H1 (cell line): Measurements from ENCODE around the gene RCAN3. TPM values are rescaled to one million over a fixed set of nuclear protein-coding genes. Genes with fewer than 3 reads are reported as not detected.

Source experiments
- CTCF ChIA-PET: fragments of 300-600 bp; sonication (Branson Sonifier 250); formaldehyde crosslinking; loops from one replicate; lab custom pipeline; 2021; ENCODE audit not compliant: partially characterized antibody; lab: Charles Lee
- POLR2A ChIA-PET: fragments of 300-600 bp; sonication (Branson Sonifier 250); formaldehyde crosslinking; loops from one replicate; lab custom pipeline; 2021; ENCODE audit warnings: inconsistent platforms; ENCODE audit not compliant: partially characterized antibody; lab: Charles Lee
- DNase-seq, 2 experiments: peaks; one replicate each; pipeline versions ENCODE4 v3.0.0 to v3.0.0-alpha.2; 2010 to 2022; ENCODE audit warnings: low spot score in 2 of 2, low read depth in 1 of 2, mixed read lengths in 1 of 2
- FAIRE-seq: peaks from 2 replicates; lab custom pipeline; 2011; peaks lifted over from hg19 to GRCh38; lab: Jason Lieb, UNC
- H2AFZ ChIP-seq: 2 replicates; pipeline ENCODE4 v1.8.1; 2012; ENCODE audit warnings: low read length, inconsistent platforms
- H2AK5ac ChIP-seq: 2 replicates; pipeline ENCODE4 v1.6.1; 2013; ENCODE audit warnings: low read depth, low read length
- H2BK120ac ChIP-seq: replicated peaks from 2 replicates; pipeline ENCODE3; 2013; ENCODE audit warnings: low read depth, low read length, inconsistent platforms
- H2BK12ac ChIP-seq: 2 replicates; pipeline ENCODE4 v1.6.1; 2013; ENCODE audit warnings: low read depth, low read length
- H2BK15ac ChIP-seq: 2 replicates; pipeline ENCODE4 v1.6.1; 2013; ENCODE audit warnings: low read length
- H2BK20ac ChIP-seq: 2 replicates; pipeline ENCODE4 v1.6.1; 2013; ENCODE audit warnings: low read length
- H2BK5ac ChIP-seq: 2 replicates; pipeline ENCODE4 v1.6.1; 2013; ENCODE audit warnings: low read depth, low read length
- H3K14ac ChIP-seq: 2 replicates; pipeline ENCODE4 v1.6.1; 2013; ENCODE audit warnings: inconsistent platforms; ENCODE audit not compliant: insufficient read length
- H3K18ac ChIP-seq: 2 replicates; pipeline ENCODE4 v1.6.1; 2013; ENCODE audit warnings: low read length; ENCODE audit errors: extremely low read depth
- H3K23ac ChIP-seq: 2 replicates; pipeline ENCODE4 v1.6.1; 2013; ENCODE audit warnings: inconsistent platforms; ENCODE audit not compliant: insufficient read length
- H3K23me2 ChIP-seq: 2 replicates; pipeline ENCODE4 v1.6.1; 2013; ENCODE audit warnings: low read depth, low read length
- H3K27ac ChIP-seq: 2 replicates; pipeline ENCODE4 v1.6.1; 2011; ENCODE audit warnings: low read depth, low read length, inconsistent platforms
- H3K27me3 ChIP-seq, 4 experiments: replicated peaks in 1 of 4; 1 replicate in 1 of 4; 2 replicates in 3 of 4; pipeline versions ENCODE4 v1.6.1 to v1.8.1; 2011 to 2013; ENCODE audit warnings: low read length in 3 of 4, mild to moderate bottlenecking in 3 of 4, inconsistent platforms in 2 of 4, mixed read lengths in 2 of 4, moderate library complexity in 1 of 4; ENCODE audit not compliant: control insufficient read depth in 3 of 4, insufficient read depth in 3 of 4; ENCODE audit errors: extremely low read depth in 1 of 4
- H3K36me3 ChIP-seq, 4 experiments: 2 replicates each; pipeline versions ENCODE4 v1.6.1 to v1.8.1; 2011 to 2013; ENCODE audit warnings: mild to moderate bottlenecking in 4 of 4, low read length in 3 of 4, moderate library complexity in 2 of 4, control low read depth in 1 of 4, inconsistent platforms in 1 of 4; ENCODE audit not compliant: insufficient read depth in 4 of 4, control insufficient read depth in 2 of 4
- H3K4ac ChIP-seq: replicated peaks from 2 replicates; pipeline ENCODE3; 2013; ENCODE audit warnings: low read length, low read depth, mixed read lengths, inconsistent platforms; ENCODE audit not compliant: insufficient read length
- H3K4me1 ChIP-seq, 4 experiments: replicated peaks in 1 of 4; 1 replicate in 1 of 4; 2 replicates in 3 of 4; pipeline versions ENCODE4 v1.6.1 to v1.8.1; 2011 to 2013; ENCODE audit warnings: low read length in 3 of 4, inconsistent platforms in 2 of 4, mixed read lengths in 1 of 4; ENCODE audit not compliant: insufficient read depth in 4 of 4, control insufficient read depth in 3 of 4
- H3K4me2 ChIP-seq, 2 experiments: 2 replicates each; pipeline versions ENCODE4 v1.6.1 to v1.8.1; 2011 to 2013; ENCODE audit warnings: low read depth in 2 of 2, low read length in 2 of 2, control low read depth in 1 of 2, inconsistent platforms in 1 of 2, mild to moderate bottlenecking in 1 of 2; ENCODE audit not compliant: insufficient read depth in 1 of 2
- H3K4me3 ChIP-seq, 4 experiments: fragments of 200-600, 300-600 bp in 1 of 4; sonication (generic), shearing (Covaris generic), sonication (Bioruptor Twin) in 1 of 4; 2 replicates each; pipeline versions ENCODE4 v1.5.1 to v1.8.1; 2011 to 2016; ENCODE audit warnings: low read length in 4 of 4, low read depth in 3 of 4, control low read depth in 2 of 4, inconsistent platforms in 2 of 4, mild to moderate bottlenecking in 2 of 4, mixed read lengths in 1 of 4, moderate library complexity in 1 of 4; ENCODE audit not compliant: insufficient read depth in 2 of 4; ENCODE audit errors: extremely low read depth in 1 of 4
- H3K56ac ChIP-seq: replicated peaks from 2 replicates; pipeline ENCODE3; 2013; ENCODE audit warnings: low read depth, mild to moderate bottlenecking, mixed read lengths, low read length, inconsistent platforms; ENCODE audit not compliant: insufficient read length
- H3K79me1 ChIP-seq: 2 replicates; pipeline ENCODE4 v1.6.1; 2013; ENCODE audit warnings: low read depth, low read length, control low read depth
- H3K79me2 ChIP-seq, 2 experiments: 2 replicates each; pipeline versions ENCODE4 v1.6.1 to v1.8.1; 2012 to 2013; ENCODE audit warnings: low read length in 2 of 2, mild to moderate bottlenecking in 2 of 2, inconsistent platforms in 1 of 2; ENCODE audit not compliant: insufficient read depth in 2 of 2, control insufficient read depth in 1 of 2
- H3K9ac ChIP-seq, 4 experiments: replicated peaks in 1 of 4; 1 replicate in 1 of 4; 2 replicates in 3 of 4; pipeline versions ENCODE4 v1.6.1 to v1.8.1; 2011 to 2013; ENCODE audit warnings: low read depth in 3 of 4, low read length in 3 of 4, control low read depth in 2 of 4, mild to moderate bottlenecking in 2 of 4, moderate library complexity in 2 of 4, inconsistent platforms in 1 of 4; ENCODE audit errors: extremely low read depth in 1 of 4
- H3K9me3 ChIP-seq, 2 experiments: 2 replicates each; pipeline versions ENCODE4 v1.6.1 to v1.8.1; 2012 to 2013; ENCODE audit warnings: mild to moderate bottlenecking in 2 of 2, moderate library complexity in 2 of 2, control low read depth in 1 of 2, inconsistent platforms in 1 of 2, low read depth in 1 of 2, low read length in 1 of 2, mixed read lengths in 1 of 2; ENCODE audit not compliant: insufficient read depth in 2 of 2
- H4K20me1 ChIP-seq, 2 experiments: replicated peaks in 1 of 2; 2 replicates each; pipeline versions ENCODE3 to v1.8.1; 2011 to 2013; ENCODE audit warnings: inconsistent platforms in 2 of 2, low read length in 2 of 2, mild to moderate bottlenecking in 1 of 2; ENCODE audit not compliant: insufficient read depth in 2 of 2, control insufficient read depth in 1 of 2
- H4K5ac ChIP-seq: 2 replicates; pipeline ENCODE4 v1.6.1; 2013; ENCODE audit warnings: low read length, low read depth, mixed read lengths, inconsistent platforms; ENCODE audit not compliant: insufficient read length
- H4K8ac ChIP-seq: 2 replicates; pipeline ENCODE4 v1.8.0; 2013; ENCODE audit warnings: mild to moderate bottlenecking, moderate library complexity, low read length, inconsistent platforms; ENCODE audit not compliant: insufficient read depth; ENCODE audit errors: extremely low read depth
- H4K91ac ChIP-seq: replicated peaks from 2 replicates; pipeline ENCODE3; 2013; ENCODE audit warnings: low read length, mixed read lengths, inconsistent platforms; ENCODE audit not compliant: insufficient read length
- BRCA1 ChIP-seq: IDR thresholded peaks from 2 replicates; pipeline ENCODE4 v1.6.1; 2012; ENCODE audit warnings: low read depth, low read length, improper control_type of control experiment
- KDM1A ChIP-seq: fragments of 200-600, 300-600 bp; sonication (generic); IDR thresholded peaks from 2 replicates; pipeline ENCODE4 v1.7.1; 2016; ENCODE audit warnings: mild to moderate bottlenecking, low read length, borderline replicate concordance
- MAFK ChIP-seq: IDR thresholded peaks from 2 replicates; pipeline ENCODE4 v1.6.1; 2012; ENCODE audit warnings: low read depth, mild to moderate bottlenecking, improper control_type of control experiment, low read length
- whole genome bisulfite sequencing, 2 experiments: shearing (Covaris generic) in 1 of 2; methylation state at CpG; one replicate each; pipeline versions ENCODE4 v1.1.6 to v1.1.7; 2013 to 2015; ENCODE audit warnings: low lambda C conversion rate in 2 of 2, mixed read lengths in 2 of 2, inconsistent platforms in 1 of 2, low coverage in 1 of 2, missing lambda C conversion rate in 1 of 2; ENCODE audit not compliant: insufficient replicate concordance in 2 of 2, insufficient coverage in 1 of 2, insufficient read length in 1 of 2; ENCODE audit errors: extremely low coverage in 1 of 2, missing lambda C conversion rate in 1 of 2; 5-methylcytosine and 5-hydroxymethylcytosine counted together
- polyA plus RNA-seq, 7 experiments: library from polyadenylated mRNA; depleted of rRNA in 3 of 7; stranded (reverse) in 5 of 7; unstranded in 2 of 7; fragments of >200 nt in 5 of 7; fragments of 200-250 nt in 2 of 7; gene quantifications; 1 replicate in 5 of 7; 2 replicates in 1 of 7; 4 replicates in 1 of 7; pipeline versions ENCODE4 v1.2.1 to v1.2.3, GENCODE V29; 2011 to 2013; ENCODE audit warnings: missing spikeins in 2 of 7, mixed read lengths in 2 of 7
- total RNA-seq: library from RNA; stranded (reverse); fragmentation: NEBNext Ultra II Directional; extraction: Animal tissue kit (Norgen Biotek cat#: 25700); gene quantifications from 2 replicates; pipeline ENCODE4 v1.2.1, GENCODE V29; 2021
- TF ChIP-seq, protein P1 (sequence below): IDR thresholded peaks from 2 replicates; pipeline ENCODE4 v1.6.1; 2011; ENCODE audit warnings: low read depth, mild to moderate bottlenecking, low read length; ENCODE audit not compliant: insufficient read depth

Gene RCAN3
- total and polyA plus RNA-seq, 2 of the 8 experiments (the other 6 are each of a cell fraction or from before 2014, with no cell fraction given): 5.6 to 16.6 TPM

DNA sequence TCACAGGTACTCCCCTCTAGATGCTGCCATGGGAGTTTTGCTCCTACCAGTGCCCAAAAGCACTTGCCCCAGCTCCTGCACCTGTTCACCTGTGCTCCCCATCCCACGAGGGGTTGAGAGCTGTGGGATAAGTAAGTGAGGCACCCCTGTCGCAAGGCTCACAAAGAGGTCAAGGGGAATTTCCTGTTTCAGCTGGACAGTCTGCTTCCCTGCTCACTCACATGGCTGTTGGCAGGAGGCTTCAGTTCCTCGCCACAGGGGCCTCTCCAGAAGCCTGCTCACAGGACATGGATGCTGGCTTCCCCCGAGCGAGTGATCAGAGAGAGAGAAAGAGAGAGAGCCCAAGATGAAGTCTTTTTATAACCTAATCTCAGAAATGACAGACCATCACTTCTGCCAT is 44.6 kb downstream of the RCAN3 start:
- H3K4me1 ChIP-seq: peaks cover 0 to 6% (median 3%) of the 10 kb centered on the region in 4 experiments; a peak in 3 of 7 replicates
- H3K23me2 ChIP-seq: no peaks in the 10 kb centered on the region
- H4K8ac ChIP-seq: peak overlapping the region; percentile 48; the same call in 1 of the 2 replicates
- no peaks in the 10 kb centered on the region for H3K79me1 ChIP-seq
- H4K91ac ChIP-seq: no peak overlapping the region
- no peak overlapping the region for H2BK5ac ChIP-seq
- H3K27ac ChIP-seq: no peak overlapping the region
- H3K18ac ChIP-seq: no peak overlapping the region
- H4K5ac ChIP-seq: no peak overlapping the region
- no peak for TF ChIP-seq MAFK
- TF ChIP-seq, protein P1, sequence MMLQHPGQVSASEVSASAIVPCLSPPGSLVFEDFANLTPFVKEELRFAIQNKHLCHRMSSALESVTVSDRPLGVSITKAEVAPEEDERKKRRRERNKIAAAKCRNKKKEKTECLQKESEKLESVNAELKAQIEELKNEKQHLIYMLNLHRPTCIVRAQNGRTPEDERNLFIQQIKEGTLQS: no peak
- no peak for TF ChIP-seq BRCA1
- TF ChIP-seq KDM1A: no peak
- H3K9me3 ChIP-seq: no peaks in the 10 kb centered on the region
- no peak overlapping the region for H3K4me3 ChIP-seq
- CTCF ChIA-PET: interaction anchor here (0.7 to 3.8 kb wide), 8 partner anchors 11 to 528 kb away, joined by 3 to 19 read pairs (median 4); partner anchors contain the start of gene NIPAL3
- no peaks in the 10 kb centered on the region for H3K27me3 ChIP-seq
- H3K4me2 ChIP-seq: no peak overlapping the region
- WGBS, 2 experiments: 90% methylated on average over 5 of the region's 5 CpGs; no CpG with 5 or more reads in 1 of the 2 experiments
- H2BK120ac ChIP-seq: no peak overlapping the region
- no peak overlapping the region for H3K4ac ChIP-seq
- DNase-seq (no peak), FAIRE-seq (no peak)
- no peaks in the 10 kb centered on the region for H3K36me3 ChIP-seq
- H2BK12ac ChIP-seq: no peak overlapping the region
- H3K23ac ChIP-seq: no peak overlapping the region
- H3K14ac ChIP-seq: no peak overlapping the region
- POLR2A ChIA-PET: interaction anchor here (1.3 kb wide), 1 partner anchor 95 kb away, joined by 4 read pairs; no protein-coding TSS in a partner anchor
- no peak overlapping the region for H3K56ac ChIP-seq
- no peak overlapping the region for H3K9ac ChIP-seq
- H2AFZ ChIP-seq: 0 out of 2 replicates have a peak overlapping the region, but pooled peaks have one; percentile 37
- no peak overlapping the region for H2BK20ac ChIP-seq
- no peak overlapping the region for H2BK15ac ChIP-seq
- H4K20me1 ChIP-seq: no peaks in the 10 kb centered on the region
- no peak overlapping the region for H2AK5ac ChIP-seq
- H3K79me2 ChIP-seq: no peaks in the 10 kb centered on the region
